Panc1 (cell line): ENCODE data around the gene RNU6-7. TPM values are rescaled to one million over a fixed set of nuclear protein-coding genes. Genes with fewer than 3 reads are reported as not detected.

ENCODE experiments used
- ATAC-seq: fragments of 200-7000 bp; cut with Tn5 transposase; 2 replicates; pipeline ENCODE4 v1.9.1; 2020; ENCODE audit warnings: mild to moderate bottlenecking, moderate library complexity
- BruUV-seq: library from RNA; stranded (reverse); fragments of 400-500 nt; replicated peaks from 2 replicates; lab custom pipeline; 2021; lab: Mats Ljungman, UMichigan
- CTCF ChIA-PET: fragments of 300-600 bp; sonication (Branson Sonifier 250); formaldehyde crosslinking; loops from one replicate; lab custom pipeline; 2022; ENCODE audit warnings: antibody characterized with exemption; lab: Charles Lee
- POLR2A ChIA-PET: fragments of 300-600 bp; sonication (Branson Sonifier 250); formaldehyde crosslinking; loops from one replicate; lab custom pipeline; 2022; ENCODE audit warnings: antibody characterized with exemption; lab: Charles Lee
- DNase-seq: peaks from one replicate; pipeline ENCODE4 v3.0.0-alpha.2; 2010; ENCODE audit warnings: low read depth, low spot score
- H3K27ac ChIP-seq: 2 replicates; pipeline ENCODE4 v1.5.1; 2011; ENCODE audit warnings: mild to moderate bottlenecking, low read length, inconsistent platforms
- H3K27me3 ChIP-seq: fragments of 200-500 bp; sonication (Bioruptor generic); 2 replicates; pipeline ENCODE4 v1.6.0; 2014; ENCODE audit warnings: low read length, inconsistent platforms; ENCODE audit not compliant: control insufficient read depth, insufficient read depth
- H3K36me3 ChIP-seq: fragments of 200-500 bp; sonication (Bioruptor generic); 2 replicates; pipeline ENCODE4 v1.5.1; 2014; ENCODE audit warnings: inconsistent platforms, mild to moderate bottlenecking, low read length, moderate library complexity; ENCODE audit not compliant: control insufficient read depth, insufficient read depth
- H3K4me1 ChIP-seq: 2 replicates; pipeline ENCODE4 v1.5.1; 2011; ENCODE audit warnings: inconsistent platforms, mild to moderate bottlenecking, low read length, moderate library complexity; ENCODE audit not compliant: control insufficient read depth, insufficient read depth
- H3K4me3 ChIP-seq, 2 experiments: 2 replicates each; pipeline ENCODE4 v1.5.1; 2011 to 2012; ENCODE audit warnings: low read depth in 2 of 2, low read length in 2 of 2, mild to moderate bottlenecking in 2 of 2, inconsistent platforms in 1 of 2, moderate library complexity in 1 of 2
- H3K9me3 ChIP-seq: fragments of 200-500 bp; sonication (Bioruptor generic); 2 replicates; pipeline ENCODE4 v1.5.1; 2014; ENCODE audit warnings: low read depth, mild to moderate bottlenecking, inconsistent platforms, low read length, moderate library complexity; ENCODE audit not compliant: control insufficient read depth, insufficient read depth
- POLR2AphosphoS5 ChIP-seq: IDR thresholded peaks from 2 replicates; pipeline ENCODE4 v1.6.1; 2012; ENCODE audit warnings: mild to moderate bottlenecking, low read depth, low read length, moderate library complexity
- REST ChIP-seq, 2 experiments: IDR thresholded peaks; 2 replicates each; pipeline ENCODE4 v1.6.1; 2011 to 2012; ENCODE audit warnings: low read depth in 2 of 2, control low read depth in 1 of 2, low read length in 1 of 2, mild to moderate bottlenecking in 1 of 2, moderate library complexity in 1 of 2; ENCODE audit not compliant: insufficient read depth in 1 of 2
- SIN3A ChIP-seq: IDR thresholded peaks from 2 replicates; pipeline ENCODE4 v1.6.1; 2012; ENCODE audit warnings: low read depth, mild to moderate bottlenecking, low read length, moderate library complexity, borderline replicate concordance; ENCODE audit not compliant: insufficient read depth
- TCF7L2 ChIP-seq: IDR thresholded peaks from 2 replicates; pipeline ENCODE4 v1.6.1; 2011; ENCODE audit warnings: mild to moderate bottlenecking, low read depth, low read length, inconsistent platforms
- in situ Hi-C: cut with HindIII; loops from 2 replicates; pipeline ENCODE4 v1.10.0; 2016; ENCODE audit warnings: low sequenced_read_pairs, low pct_unique_long_range_greater_than_20kb
- intact Hi-C: fragments of 100-400 bp; cut with micrococcal nuclease; formaldehyde crosslinking; loops from one replicate; pipeline ENCODE4 v1.10.0; 2022; ENCODE audit not compliant: unreplicated experiment
- total RNA-seq: library from RNA; stranded (reverse); gene quantifications from one replicate; pipeline ENCODE4 v1.2.1, GENCODE V29; 2021; ENCODE audit not compliant: unreplicated experiment
- TF ChIP-seq, protein P1 (sequence below): fragments of 450-650 bp; IDR thresholded peaks from 2 replicates; pipeline ENCODE4 v1.5.1; 2017; ENCODE audit warnings: mild to moderate bottlenecking

The RNU6-7 gene
- total RNA-seq, 1 experiment from 2014 or later, result not detected

GRCh38 chr14:32206552-32206951, 4.7 kb downstream of the RNU6-7 start:
- no peak for TF ChIP-seq TCF7L2
- TF ChIP-seq, protein P1, sequence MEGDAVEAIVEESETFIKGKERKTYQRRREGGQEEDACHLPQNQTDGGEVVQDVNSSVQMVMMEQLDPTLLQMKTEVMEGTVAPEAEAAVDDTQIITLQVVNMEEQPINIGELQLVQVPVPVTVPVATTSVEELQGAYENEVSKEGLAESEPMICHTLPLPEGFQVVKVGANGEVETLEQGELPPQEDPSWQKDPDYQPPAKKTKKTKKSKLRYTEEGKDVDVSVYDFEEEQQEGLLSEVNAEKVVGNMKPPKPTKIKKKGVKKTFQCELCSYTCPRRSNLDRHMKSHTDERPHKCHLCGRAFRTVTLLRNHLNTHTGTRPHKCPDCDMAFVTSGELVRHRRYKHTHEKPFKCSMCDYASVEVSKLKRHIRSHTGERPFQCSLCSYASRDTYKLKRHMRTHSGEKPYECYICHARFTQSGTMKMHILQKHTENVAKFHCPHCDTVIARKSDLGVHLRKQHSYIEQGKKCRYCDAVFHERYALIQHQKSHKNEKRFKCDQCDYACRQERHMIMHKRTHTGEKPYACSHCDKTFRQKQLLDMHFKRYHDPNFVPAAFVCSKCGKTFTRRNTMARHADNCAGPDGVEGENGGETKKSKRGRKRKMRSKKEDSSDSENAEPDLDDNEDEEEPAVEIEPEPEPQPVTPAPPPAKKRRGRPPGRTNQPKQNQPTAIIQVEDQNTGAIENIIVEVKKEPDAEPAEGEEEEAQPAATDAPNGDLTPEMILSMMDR, result no peak
- no peak for TF ChIP-seq SIN3A
- no peak for TF ChIP-seq REST (IDR thresholded peaks at IDR 0.05; ENCODE audit: insufficient read depth in 1 of 2, low read depth in 2 of 2, low read length in 1 of 2)
- in situ Hi-C loops (no loop called here), intact Hi-C loops (loop anchor here (10.0 kb wide), 1 partner anchor 132 kb away; the partner anchor contains the start of gene ARHGAP5)
- Histone ChIP-seq H3K36me3 (no peaks in the 10 kb centered on the region), H3K27ac (no peak overlapping the region), H3K9me3 (no peaks in the 10 kb centered on the region), H3K4me3 (no peak overlapping the region), H3K4me1 (peaks cover 3% of the 10 kb centered on the region; the same call in 1 of the 2 replicates), H3K27me3 (no peaks in the 10 kb centered on the region)
- ChIA-PET POLR2A (no interaction called here), CTCF (no interaction called here)
- BruUV-seq, result no TSS peak
- DNase-seq (no peak), ATAC-seq (no peak)

DNA sequence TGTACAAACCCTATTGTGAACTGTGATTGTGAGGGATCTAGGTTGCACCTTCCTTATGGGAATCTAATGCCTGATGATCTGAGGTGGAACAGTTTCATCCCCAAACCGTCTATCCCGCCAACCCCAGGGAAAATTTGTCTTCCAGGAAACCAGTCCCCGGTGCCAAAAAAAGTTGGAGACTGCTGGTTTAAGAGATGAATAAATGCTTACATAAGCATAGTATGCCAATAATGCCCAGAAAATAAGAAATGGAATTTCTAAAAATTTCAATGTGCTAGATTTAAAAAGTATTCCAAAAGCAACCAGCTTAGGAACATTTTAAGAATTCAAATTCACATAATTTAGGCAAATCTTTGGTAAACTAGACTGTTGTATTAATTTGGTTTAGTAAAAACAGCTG, 6.6 kb downstream of the RNU6-7 start:
- in situ Hi-C loops, result no loop called here
- TF ChIP-seq TCF7L2 (no peak), REST (IDR thresholded peaks at IDR 0.05; ENCODE audit: insufficient read depth in 1 of 2, low read depth in 2 of 2, low read length in 1 of 2) (no peak), SIN3A (no peak), POLR2AphosphoS5 (no peak)
- TF ChIP-seq, protein P1, result no peak
- no TSS peak for BruUV-seq
- no peak overlapping the region for H3K27ac ChIP-seq
- H3K4me1 ChIP-seq, result peaks cover 3% of the 10 kb centered on the region; the same call in 1 of the 2 replicates
- H3K9me3 ChIP-seq, result no peaks in the 10 kb centered on the region
- H3K36me3 ChIP-seq, result no peaks in the 10 kb centered on the region
- ATAC-seq (no peak), DNase-seq (no peak)
- no peaks in the 10 kb centered on the region for H3K27me3 ChIP-seq
- ChIA-PET CTCF (no interaction called here), POLR2A (no interaction called here)
- intact Hi-C loops, result loop anchor here (10.0 kb wide), 1 partner anchor 134 kb away; the partner anchor contains the start of gene ARHGAP5
- H3K4me3 ChIP-seq, result no peak overlapping the region
